ENCODE measurements around the gene NT5C1A. TPM values are rescaled to one million over a fixed set of nuclear protein-coding genes. Genes with fewer than 3 reads are reported as not detected.

NT5C1A gene
- polyA plus RNA-seq, 3 donors = 0.20 to 0.27 (median 0.21) TPM

DNA sequence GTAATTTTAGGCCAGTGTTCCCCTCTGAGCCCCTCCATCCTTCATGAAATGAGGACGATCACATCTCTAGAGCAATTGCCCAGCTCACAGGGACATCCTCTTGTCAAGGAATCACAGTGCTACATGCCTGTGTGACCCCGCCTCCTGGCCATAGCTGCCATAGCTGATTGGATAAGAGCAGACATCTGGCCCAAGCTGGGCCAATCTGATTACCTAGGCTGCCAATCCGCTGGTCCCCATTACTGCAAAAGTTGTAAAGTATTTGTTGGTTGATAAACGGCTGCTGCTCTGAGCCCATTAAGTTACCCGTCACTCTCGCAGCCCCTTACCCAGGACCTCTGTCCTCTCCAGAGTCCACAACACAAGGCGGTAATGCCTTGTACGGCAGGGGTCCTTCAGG, 8.3 kb downstream of the NT5C1A start:
- no peak for DNase-seq

DNA sequence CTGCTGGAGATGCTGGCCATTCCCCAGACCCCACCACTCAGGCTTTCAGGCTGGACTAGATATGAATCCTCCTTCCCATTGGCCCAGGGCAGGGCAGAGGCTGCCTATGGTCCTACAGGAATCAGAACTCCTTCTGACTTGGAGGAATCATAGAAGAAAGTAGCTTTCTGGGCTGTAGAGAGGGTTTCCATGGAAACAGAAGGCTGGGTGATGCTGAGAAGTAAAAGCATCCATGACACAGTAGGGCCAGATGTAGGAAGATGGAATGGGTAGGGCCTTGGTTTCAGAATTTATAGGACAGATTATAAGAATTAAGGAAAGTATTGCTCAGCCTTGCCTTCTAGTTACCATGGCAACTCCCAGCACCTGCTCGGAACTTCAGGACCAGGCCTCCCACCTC, 9.0 kb downstream of the NT5C1A start:
- DNase-seq = no peak

DNA sequence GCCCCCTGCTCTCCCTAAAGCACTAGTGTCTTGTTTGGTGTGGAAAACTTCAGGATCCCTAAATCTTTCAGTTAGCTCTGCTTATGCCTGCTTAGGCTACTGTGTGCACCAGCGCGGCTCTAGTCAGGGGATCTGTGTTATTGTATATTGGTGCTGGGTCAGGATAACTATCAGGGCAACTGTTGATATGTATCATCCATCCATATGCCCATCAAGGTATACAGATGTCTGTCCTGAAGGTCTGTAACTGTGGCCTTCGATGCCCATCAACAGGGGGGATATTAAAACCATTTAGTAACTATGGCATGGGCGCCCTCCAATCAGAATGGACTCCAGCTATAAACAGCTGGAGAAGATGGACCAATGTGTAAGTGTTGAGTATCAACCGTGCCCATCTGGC, 12.4 kb downstream of the NT5C1A start:
- no peak for DNase-seq

DNA sequence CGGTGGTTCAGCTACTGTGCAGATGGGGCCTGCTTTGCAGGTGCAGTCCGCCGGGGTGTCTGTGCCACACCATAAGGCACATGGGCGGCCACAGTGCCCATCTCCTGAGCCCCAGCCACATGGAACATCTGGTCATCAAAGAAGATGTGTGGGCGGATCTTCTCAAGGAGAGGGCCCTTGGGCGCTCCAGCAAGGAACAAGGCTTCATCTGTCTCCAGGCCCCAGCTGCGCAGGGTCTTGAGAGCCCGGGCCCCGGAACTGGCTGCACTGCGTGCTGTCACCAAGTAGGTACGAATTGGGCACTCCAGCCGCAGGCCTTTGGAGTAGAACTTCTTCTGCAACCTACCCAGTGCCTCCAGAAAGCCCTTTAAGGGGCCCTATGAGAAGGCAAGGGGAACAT, 12.8 kb downstream of the NT5C1A start:
- no peak for DNase-seq

DNA sequence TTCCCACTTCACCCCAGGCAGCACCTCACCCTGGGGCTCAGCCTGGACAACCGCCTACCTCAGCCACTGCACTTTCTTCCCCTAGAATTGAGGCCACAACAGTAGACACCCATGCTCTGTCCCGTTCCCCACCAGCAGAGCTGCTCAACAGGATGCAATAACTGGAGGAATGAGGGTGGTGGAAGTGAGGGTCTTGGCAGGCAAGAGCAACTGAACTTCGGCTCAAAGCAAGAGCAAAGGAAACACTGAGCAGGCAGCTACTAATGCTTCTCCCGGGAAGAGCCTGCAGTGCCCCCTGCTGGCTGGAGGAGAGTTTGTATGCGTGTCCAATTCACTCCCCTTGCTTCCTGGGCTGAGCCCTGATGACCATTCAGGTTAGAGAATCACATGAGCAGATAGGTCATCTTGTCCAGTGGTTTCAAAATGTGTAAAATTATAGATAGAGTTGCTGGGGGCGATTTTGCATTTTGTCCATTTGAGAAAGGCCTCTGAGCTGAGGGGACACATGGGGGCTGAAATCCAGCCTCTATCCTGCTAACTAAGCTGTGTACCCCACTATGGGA, 13.9 kb downstream of the NT5C1A start:
- DNase-seq = peak; percentile 69

DNA sequence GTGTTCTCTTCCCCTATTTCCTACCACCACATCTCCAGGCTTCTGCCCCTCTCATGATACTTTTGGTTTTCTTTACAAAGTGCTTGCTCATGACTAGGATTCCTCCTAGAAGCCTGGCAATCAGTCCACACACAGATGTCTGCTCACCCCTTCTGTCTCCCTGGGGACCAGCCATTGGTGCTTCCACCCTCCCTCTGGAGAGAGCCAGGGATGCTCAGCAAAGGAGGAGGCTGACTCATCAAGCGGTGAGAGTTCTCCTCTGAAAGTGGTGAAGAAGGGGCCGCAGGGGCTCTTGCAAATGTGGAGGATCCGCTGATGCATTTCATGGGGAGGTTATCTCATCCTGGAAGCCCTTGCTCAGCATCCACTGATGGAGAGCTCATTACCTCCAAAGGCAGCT, 14.5 kb downstream of the NT5C1A start:
- DNase-seq = no peak

DNA sequence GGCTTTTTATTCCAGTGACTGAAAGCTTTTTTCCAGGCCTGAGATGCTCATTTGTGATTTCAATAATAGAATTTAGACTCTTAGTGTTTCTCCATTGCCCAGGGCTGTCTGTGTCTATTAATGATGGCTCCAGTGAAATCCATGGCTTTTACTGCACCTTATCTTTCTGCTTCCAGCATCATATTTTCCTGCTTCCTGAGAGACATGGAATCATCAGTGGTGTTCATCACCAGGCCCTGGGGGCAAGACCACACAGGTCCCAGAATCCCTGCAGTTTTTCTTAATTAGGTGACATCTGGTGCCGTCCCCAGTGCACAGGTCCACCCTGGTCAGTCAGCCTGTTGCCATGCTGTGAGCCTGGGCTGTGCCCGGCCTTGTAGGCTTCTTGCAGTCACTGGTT, 15.5 kb downstream of the NT5C1A start:
- DNase-seq = no peak

DNA sequence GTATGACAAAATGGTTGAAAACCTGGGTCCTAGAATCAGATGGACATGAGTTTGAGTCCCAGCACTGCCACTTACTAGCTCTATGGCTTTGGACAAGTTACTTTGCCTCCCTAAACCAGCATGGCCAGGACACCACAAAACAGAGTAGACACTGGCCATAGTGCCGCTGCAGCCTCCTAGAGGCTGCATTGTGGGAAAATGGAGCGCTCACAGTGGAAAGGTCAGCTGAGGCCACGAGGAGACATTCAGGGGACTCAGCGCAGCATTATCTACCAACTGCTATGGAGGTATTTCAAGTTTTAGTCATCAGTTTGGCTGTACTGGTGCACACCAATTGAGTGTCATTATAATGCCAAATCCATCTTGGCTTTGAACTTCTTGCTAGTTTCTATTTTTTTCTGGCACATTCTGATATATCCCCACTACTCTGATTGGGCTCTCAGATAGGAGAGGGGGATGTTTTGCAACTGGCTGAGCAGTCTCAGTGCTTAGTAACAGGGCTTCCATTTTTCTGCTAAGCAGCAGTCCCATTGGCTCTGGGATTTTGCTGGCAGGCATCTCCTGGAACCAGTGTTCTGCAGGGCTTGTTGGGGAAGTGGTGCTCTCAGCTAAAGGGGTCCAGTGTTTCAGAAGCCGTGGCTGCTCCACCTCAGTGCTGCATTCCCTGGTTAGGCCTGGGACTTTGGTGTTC, 16.2 kb downstream of the NT5C1A start:
- DNase-seq = no peak

DNA sequence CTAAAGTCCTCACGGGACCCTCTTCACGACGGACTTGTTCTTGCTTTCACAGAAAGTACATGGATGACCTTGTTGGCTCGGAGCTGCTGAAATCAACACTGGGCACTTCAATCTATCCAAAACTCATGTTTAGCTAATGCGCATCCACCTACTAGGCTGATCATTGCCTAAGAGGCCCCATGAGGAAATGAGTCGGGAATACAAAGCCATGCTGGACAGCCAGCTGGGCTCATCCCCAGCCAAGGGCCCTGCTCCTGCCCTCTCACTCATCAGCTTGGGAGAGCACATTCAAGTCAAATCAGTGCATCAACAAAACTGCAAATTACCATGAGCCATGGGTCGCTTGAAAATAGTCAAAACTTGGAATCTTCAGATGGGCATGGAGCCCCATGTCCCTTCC, 17.6 kb downstream of the NT5C1A start:
- no peak for DNase-seq

DNA sequence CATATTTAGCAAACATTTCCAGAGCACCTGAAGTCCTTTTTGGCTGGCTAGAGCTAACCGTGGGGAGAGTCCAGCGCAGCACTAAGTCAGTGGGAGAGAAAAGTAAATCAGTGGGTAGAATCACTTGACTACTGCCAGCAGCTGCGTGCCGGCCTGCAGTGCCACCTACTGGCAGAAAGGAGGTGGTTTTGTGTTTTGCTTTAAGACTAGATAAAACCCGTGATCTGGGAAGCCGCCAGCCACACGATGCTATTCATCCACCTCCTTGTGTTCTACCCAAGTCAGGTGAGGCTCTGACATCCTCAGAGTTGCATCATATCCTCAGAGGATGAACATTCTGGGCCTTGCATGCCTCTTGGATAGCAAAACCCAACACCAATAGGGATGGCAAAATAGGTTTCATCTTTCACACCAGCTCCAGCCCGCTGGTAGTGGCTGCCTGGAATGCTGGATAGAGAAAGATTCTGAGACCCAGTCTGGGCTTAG, 18.3 kb downstream of the NT5C1A start:
- DNase-seq = peak; percentile 69

DNA sequence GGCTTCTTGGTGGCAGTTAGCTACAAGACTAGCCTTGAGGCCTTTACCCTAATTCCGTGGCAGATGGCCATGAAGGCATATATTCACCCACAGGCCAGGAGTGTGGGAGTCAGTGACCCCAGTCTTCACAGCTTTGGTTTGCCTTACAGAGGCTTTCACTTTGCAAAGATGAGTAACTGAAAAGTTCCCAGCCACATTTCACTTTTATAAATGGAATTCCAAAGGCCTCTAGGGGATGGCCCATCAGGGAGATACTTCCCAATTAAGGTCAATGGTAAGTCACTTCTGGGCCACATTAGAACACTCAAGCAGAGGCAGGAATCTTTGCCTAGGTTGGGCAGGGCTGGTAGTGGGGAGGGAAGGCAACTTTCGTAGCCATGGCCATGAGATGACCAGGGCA, 19.4 kb downstream of the NT5C1A start:
- DNase-seq = no peak

DNA sequence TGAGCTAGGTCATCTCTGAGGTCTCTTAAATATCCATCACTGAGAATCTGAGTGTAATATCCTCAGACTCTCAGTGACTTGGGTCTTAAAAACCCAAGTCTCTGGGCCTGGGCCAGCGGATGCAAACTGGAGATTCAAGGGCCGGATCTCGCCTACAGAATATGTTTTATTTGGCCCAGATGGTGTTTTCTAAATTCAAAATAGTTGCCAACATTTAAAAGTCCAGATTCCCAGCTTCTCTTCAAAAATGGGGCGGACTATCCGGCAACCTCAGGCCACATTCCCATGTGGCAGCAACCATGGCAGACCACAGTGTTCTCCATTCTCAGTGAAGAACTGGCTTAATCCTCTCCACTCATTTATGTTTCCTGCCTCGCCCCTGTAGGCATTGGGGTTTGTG, 19.8 kb downstream of the NT5C1A start:
- DNase-seq = no peak

DNA sequence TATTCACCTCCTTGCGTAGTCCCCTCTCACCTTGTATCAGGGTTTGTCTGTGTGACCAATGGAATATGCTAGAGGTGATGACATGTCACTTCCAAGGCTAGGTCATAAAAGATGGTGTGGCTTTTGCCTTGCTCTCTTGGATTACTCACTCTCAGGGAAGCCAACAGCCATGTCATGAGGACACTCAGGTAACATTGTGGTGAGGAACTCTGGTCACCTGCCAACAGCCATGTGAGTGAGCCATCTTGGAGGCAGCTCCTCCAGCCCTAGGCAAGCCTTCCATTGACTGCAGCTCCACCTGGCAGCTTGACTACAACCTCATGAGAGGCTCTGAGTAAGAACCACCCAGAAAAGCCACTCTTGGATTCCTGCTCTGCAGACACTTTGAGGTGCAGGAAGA, 21.5 kb downstream of the NT5C1A start:
- no peak for DNase-seq

DNA sequence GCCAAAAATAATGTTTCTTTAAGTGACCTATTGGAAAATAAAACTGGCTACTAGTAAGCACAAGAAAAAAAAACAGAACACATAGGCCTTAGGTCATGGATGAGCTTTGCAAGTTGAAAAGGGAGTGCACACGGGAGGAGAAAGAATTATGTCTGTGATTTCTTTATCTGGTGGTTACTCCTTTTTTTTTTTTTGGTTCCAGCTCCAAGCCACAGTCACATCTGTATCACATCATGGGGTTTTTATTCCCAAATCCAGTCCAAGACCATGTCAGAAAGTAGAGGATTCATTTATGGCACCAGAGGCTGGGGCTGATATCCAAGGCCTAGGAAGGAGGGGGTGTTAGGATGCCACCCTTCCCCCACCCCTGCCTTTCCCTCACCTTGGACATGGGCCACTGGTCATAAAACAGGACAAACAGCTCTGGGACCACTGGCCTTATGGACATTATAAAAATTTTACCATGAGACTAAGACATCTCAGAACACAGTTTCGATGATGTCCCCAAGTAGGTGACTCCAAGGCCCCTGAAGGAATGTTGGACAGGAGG, 22.2 kb downstream of the NT5C1A start:
- DNase-seq = no peak

DNA sequence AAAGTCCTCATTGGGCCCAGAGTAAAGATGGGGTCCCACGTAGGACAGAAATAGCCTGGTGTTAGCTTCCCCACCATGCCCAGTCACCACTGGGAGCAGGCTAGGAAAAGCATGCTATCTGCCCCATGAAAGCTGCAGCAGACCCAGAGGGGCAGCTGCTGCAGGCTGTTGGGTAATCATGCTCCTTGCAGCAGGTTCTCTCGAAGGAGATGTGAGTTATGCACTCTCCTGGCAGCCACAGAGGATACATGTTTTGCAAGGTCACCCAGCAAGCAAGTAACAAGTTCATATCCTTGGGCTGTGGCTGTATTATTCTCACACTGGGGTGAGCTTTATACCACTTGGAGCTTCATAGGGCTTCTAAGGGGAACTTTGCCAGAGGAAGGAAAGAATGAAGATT, 23.4 kb downstream of the NT5C1A start:
- DNase-seq = no peak

DNA sequence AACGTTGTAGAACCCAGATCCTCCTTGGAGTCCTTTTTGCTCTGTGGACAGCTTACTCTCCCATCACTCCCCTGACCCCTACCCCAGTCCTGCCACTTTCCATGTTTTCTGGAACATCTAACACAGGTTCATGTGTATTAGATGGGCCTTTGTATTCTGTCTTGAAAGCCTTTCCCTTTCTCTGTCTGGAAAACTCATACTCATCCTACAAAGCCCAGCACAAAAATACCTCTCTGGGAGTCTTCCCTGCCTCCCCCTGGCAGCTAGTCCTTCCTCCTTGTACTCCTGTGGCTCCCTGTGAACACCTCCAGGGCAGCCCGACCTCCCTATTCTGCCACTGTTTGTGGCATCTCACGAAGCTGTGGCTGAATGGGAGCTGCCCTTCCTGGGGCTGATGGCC, 24.7 kb downstream of the NT5C1A start:
- DNase-seq = no peak

DNA sequence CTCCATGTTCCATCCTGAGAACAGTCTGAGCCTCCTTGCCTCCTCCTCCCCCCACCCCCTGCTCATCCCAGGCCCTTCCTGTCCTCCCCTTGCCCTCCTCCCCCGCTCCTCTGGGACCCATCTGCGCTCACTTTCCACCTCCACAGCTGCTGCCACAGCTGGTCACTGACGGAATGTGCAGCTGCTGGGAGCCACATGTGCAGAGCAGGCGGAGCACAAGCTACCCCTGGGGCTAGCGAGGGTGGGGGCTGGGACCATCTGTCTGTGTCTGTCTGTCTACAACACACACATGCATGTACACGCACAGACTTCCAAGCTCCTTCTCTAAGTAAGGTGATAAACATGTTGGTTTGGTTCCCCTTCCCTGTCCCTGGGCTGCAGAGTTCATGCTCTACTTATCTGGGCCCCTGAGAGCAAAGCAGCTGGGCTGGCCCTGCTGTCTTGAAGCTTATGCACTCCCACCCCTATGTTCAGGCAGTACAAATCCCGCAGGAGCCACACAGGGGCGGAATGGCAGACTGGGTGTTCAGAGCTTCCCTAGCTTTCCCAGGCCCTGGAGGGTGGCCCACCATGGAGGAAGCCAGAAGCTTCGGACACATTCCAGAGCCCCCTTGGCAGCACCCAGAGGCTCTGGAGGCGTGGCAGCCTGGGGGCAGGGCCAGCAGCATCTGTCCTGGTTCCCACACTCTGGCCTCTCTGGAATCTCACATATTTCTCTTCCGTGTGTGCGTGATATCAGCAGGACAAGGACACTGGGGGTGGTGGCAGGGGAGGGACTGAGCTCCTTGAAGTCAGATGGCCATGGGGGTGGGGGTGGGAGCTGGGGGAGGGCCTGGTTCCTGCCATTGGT, 25.4 kb downstream of the NT5C1A start:
- DNase-seq = peak; percentile 79

DNA sequence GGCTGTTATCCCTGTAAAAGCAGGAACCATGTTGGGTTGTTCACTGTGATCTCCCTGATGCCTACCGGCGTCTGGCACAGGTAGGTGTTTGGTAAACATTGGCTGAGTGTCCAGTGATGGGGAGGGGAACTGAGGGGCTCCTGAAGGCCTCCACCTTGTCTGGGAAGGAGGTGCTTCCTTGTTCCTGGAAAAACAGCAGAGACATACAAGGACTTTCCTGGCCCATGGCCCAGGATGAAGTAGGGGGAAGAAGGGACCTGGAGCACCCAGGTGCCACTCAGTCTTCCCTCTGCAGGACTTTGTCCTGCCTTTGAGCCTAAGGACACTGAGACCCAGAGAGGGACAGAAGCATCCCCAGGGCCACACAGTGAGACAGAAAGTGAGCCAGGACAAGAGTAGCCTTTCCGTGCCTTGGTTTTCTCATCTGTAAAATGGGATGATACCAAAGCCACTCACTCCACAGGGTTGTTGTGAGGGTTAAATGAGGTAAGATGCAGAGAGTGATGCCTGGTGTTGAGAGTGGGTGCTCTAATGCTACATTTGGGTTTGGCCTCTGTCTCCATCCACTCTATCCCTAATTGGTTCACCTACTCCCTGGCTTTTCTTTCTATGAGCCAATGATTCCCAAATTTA, 26.4 kb downstream of the NT5C1A start:
- no peak for DNase-seq

DNA sequence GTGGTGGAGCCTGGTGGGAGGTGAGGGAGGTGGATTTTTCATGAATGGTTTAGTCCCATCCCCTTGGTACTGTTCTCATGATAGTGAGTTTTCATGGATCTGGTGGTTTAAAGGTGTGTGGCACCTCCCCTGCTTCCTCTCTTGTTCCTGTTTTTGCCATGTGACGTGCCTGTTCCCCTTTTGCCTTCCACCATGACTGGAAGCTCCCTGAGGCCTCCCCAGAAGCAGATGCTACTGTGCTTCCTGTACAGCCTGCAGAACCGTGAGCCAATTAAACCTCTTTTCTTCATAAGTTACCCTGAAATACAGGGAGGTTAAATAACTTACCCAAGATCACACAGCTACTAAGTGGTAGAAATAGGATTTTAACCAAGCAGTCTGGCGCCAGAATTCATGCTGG, 28.2 kb downstream of the NT5C1A start:
- DNase-seq = no peak

DNA sequence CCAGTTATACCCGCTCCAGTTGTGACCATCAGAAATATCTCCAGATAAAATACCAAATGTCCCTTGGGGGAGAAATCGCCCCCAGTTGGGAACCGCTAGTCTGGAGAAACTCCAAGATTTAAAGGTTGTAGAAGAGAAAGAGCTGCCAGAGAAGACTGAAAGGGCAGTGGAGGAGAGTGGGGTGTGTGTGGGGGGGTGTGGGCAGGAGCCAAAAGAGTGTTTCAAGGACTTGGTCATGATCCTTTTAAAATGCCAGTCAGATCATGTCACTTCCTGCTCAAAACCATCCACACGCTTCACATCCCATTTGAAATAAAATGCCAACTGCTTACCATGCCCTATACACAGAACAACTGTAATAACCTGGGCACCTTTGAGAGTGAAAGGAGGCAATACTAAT, 29.1 kb downstream of the NT5C1A start:
- DNase-seq = no peak

DNA sequence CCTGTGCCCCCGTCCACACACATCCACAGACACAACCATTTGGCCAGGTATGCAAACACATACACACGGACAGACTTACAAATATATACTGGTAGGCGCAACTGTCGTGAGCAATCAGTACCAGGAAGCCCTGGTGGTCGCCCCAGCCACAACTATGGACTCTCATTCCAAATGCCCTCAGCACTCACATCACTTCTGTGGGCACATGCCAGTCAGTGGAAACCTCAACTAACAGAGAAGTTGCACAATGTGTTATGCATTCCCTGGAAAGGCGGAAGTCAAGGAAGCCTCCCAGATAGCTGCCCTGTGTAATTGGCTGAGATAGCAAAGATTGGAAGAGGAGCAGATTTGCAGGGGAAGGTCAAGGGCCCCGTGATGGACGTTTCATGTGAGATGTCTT, 31.0 kb downstream of the NT5C1A start:
- DNase-seq = no peak
